Measurements from ENCODE around the gene MTCH2.
"Not testable (repeated sequence)": the region's sequence is repeated elsewhere in the genome, so short reads cannot be mapped to it uniquely, and the experiment has no call there.

DNA sequence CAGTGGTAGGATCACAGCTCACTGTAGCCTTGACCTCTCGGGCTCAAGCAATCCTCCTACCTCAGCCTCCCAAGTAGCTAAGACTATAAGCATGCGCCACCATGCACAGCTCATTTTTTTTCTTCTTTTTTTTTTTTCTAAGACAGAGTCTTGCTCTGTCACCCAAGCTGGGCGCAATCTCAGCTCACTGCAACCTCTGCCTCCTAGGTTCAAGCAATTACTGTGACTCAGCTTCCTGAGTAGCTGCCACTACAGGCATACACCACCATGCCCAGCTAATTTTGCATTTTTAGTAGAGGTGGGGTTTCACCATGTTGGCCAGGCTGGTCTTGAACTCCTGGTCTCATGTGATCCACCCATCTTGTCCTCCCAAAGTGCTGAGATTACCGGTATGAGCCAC lies 22.6 kb upstream of the MTCH2 start:
- TF ChIP-seq CTCF (optimal IDR thresholded peaks at IDR 0.05 in 1 of 3, IDR thresholded peaks at IDR 0.05 in 1 of 3, conservative IDR thresholded peaks at IDR 0.05 in 1 of 3; ENCODE audit: extremely low read depth in 1 of 3, insufficient read depth in 2 of 3, low read length in 3 of 3); EZH2 (IDR thresholded peaks at IDR 0.05; ENCODE audit: low read length): not testable (repeated sequence)

All from keratinocyte (primary cell).